HepG2 (cell line): Measurements from ENCODE around the gene JAZF1. TPM values are rescaled to one million over a fixed set of nuclear protein-coding genes. Genes with fewer than 3 reads are reported as not detected.

Source experiments
- ATAC-seq: fragments of 200-7000 bp; cut with Tn5 transposase; 3 replicates; pipeline ENCODE4 v1.9.1; 2020; ENCODE audit warnings: mild to moderate bottlenecking, moderate library complexity
- BruUV-seq: library from RNA; stranded (reverse); fragments of 400-500 nt; replicated peaks from 2 replicates; lab custom pipeline; 2021; lab: Mats Ljungman, UMichigan
- CTCF ChIA-PET: fragments of 300-600 bp; formaldehyde crosslinking; extraction: SDS; loops from one replicate; lab custom pipeline; 2021; ENCODE audit warnings: low total read pairs, inconsistent platforms, low intra/inter-chr PET ratio; lab: Yijun Ruan, JAX
- POLR2A ChIA-PET: fragments of 350-600 bp; sonication (Branson Sonifier 250); formaldehyde crosslinking; loops from one replicate; lab custom pipeline; 2020; ENCODE audit warnings: antibody characterized with exemption, inconsistent platforms; lab: Yijun Ruan, JAX
- DNase-seq: peaks from one replicate; pipeline ENCODE4 v3.0.0-alpha.2; 2015; ENCODE audit warnings: low spot score
- FAIRE-seq: peaks from 3 replicates; lab custom pipeline; 2011; peaks lifted over from hg19 to GRCh38; lab: Jason Lieb, UNC
- H2AFZ ChIP-seq: one replicate; pipeline ENCODE4 v1.6.1; 2011; ENCODE audit warnings: low read length, inconsistent platforms
- H3K27ac ChIP-seq: fragments of 300-600 bp; 3 replicates; pipeline ENCODE4 v1.8.0; 2011; ENCODE audit warnings: mixed run types, mild to moderate bottlenecking, mixed read lengths, low read length, inconsistent platforms; ENCODE audit not compliant: insufficient read depth; ENCODE audit errors: extremely low read length
- H3K27me3 ChIP-seq, 2 experiments: fragments of 200-600 bp in 1 of 2; 2 replicates in 1 of 2; 3 replicates in 1 of 2; pipeline versions ENCODE4 v1.6.0 to v1.8.0; 2011; ENCODE audit warnings: low read length in 2 of 2, mild to moderate bottlenecking in 2 of 2, moderate library complexity in 2 of 2, inconsistent platforms in 1 of 2; ENCODE audit not compliant: insufficient read depth in 2 of 2, control insufficient read depth in 1 of 2
- H3K36me3 ChIP-seq, 2 experiments: fragments of 200-600 bp in 1 of 2; replicated peaks in 1 of 2; 2 replicates in 1 of 2; 3 replicates in 1 of 2; pipeline versions ENCODE4 v1.5.1 to v1.8.0; 2011; ENCODE audit warnings: low read length in 2 of 2, inconsistent platforms in 1 of 2; ENCODE audit not compliant: insufficient read depth in 2 of 2, control insufficient read depth in 1 of 2
- H3K4me1 ChIP-seq: 2 replicates; pipeline ENCODE4 v1.5.1; 2012; ENCODE audit warnings: low read length, inconsistent platforms; ENCODE audit not compliant: insufficient read depth
- H3K4me2 ChIP-seq: 2 replicates; pipeline ENCODE4 v1.6.0; 2011; ENCODE audit warnings: low read depth, low read length, inconsistent platforms
- H3K4me3 ChIP-seq, 3 experiments: fragments of 200-600 bp in 1 of 3; sonication (generic), shearing (Covaris generic) in 1 of 3; replicated peaks in 1 of 3; 2 replicates each; pipeline ENCODE4 v1.5.1; 2011 to 2016; ENCODE audit warnings: low read length in 3 of 3, inconsistent platforms in 2 of 3, low read depth in 2 of 3, mild to moderate bottlenecking in 2 of 3, control low read depth in 1 of 3, mixed read lengths in 1 of 3; ENCODE audit not compliant: insufficient read depth in 1 of 3
- H3K79me2 ChIP-seq: one replicate; pipeline ENCODE4 v1.6.1; 2011; ENCODE audit warnings: low read length, inconsistent platforms; ENCODE audit not compliant: insufficient read depth
- H3K9ac ChIP-seq: 2 replicates; pipeline ENCODE4 v1.6.0; 2011; ENCODE audit warnings: mild to moderate bottlenecking, low read depth, low read length, inconsistent platforms; ENCODE audit not compliant: insufficient read depth
- H3K9me3 ChIP-seq: 2 replicates; pipeline ENCODE4 v1.5.1; 2012; ENCODE audit warnings: mild to moderate bottlenecking, low read length
- H4K20me1 ChIP-seq: 2 replicates; pipeline ENCODE4 v1.6.0; 2011; ENCODE audit warnings: inconsistent platforms, mild to moderate bottlenecking, low read length, moderate library complexity; ENCODE audit not compliant: insufficient read depth
- ELF4 ChIP-seq: sonication (generic); formaldehyde crosslinking; IDR thresholded peaks from 2 replicates; pipeline ENCODE4 v1.5.0; 2020; ENCODE audit warnings: missing genetic modification reagents, mild to moderate bottlenecking, moderate library complexity, borderline replicate concordance
- FOXM1 ChIP-seq: sonication (generic); formaldehyde crosslinking; IDR thresholded peaks from 2 replicates; pipeline ENCODE4 v1.5.0; 2020; ENCODE audit warnings: missing genetic modification reagents
- HNF4G ChIP-seq, 2 experiments: sonication (generic) in 1 of 2; formaldehyde crosslinking in 1 of 2; IDR thresholded peaks; 2 replicates each; pipeline versions ENCODE4 v1.4.0 to v1.6.1; 2011 to 2020; ENCODE audit warnings: borderline replicate concordance in 2 of 2, low read depth in 2 of 2, mild to moderate bottlenecking in 2 of 2, low read length in 1 of 2, missing genetic modification reagents in 1 of 2, moderate library complexity in 1 of 2
- HOXA7 ChIP-seq: sonication (generic); formaldehyde crosslinking; IDR thresholded peaks from 2 replicates; pipeline ENCODE4 v1.8.1; 2022; ENCODE audit warnings: mild to moderate bottlenecking, missing genetic modification reagents, moderate library complexity
- NRL ChIP-seq: sonication (generic); formaldehyde crosslinking; IDR thresholded peaks from 2 replicates; pipeline ENCODE4 v1.5.0; 2020; ENCODE audit warnings: missing genetic modification reagents, mild to moderate bottlenecking, moderate library complexity, borderline replicate concordance
- SRSF4 ChIP-seq: fragments of 200-400 bp; formaldehyde crosslinking; IDR thresholded peaks from one replicate; pipeline ENCODE4 v1.6.1; 2018; ENCODE audit warnings: mild to moderate bottlenecking, low read depth, low read length, moderate library complexity; ENCODE audit not compliant: poor library complexity, severe bottlenecking
- ZNF367 ChIP-seq: sonication (generic); formaldehyde crosslinking; IDR thresholded peaks from 2 replicates; pipeline ENCODE4 v1.4.0; 2020; ENCODE audit warnings: missing genetic modification reagents, borderline replicate concordance
- ZNF569 ChIP-seq: sonication (generic); formaldehyde crosslinking; IDR thresholded peaks from 2 replicates; pipeline ENCODE4 v1.5.0; 2020; ENCODE audit warnings: mild to moderate bottlenecking, missing genetic modification reagents, moderate library complexity, borderline replicate concordance
- ZNF841 ChIP-seq: sonication (generic); formaldehyde crosslinking; IDR thresholded peaks from 2 replicates; pipeline ENCODE4 v1.8.1; 2023; ENCODE audit warnings: missing genetic modification reagents, borderline replicate concordance
- ZSCAN31 ChIP-seq: sonication (generic); formaldehyde crosslinking; IDR thresholded peaks from 2 replicates; pipeline ENCODE4 v1.5.0; 2020; ENCODE audit warnings: low read depth, mild to moderate bottlenecking, missing genetic modification reagents
- WGBS: methylation state at CpG from one replicate; pipeline ENCODE4 v1.1.6; 2017; ENCODE audit warnings: low lambda C conversion rate; 5-methylcytosine and 5-hydroxymethylcytosine counted together
- in situ Hi-C: cut with HindIII; loops from 2 replicates; pipeline ENCODE4 v1.10.0; 2017; ENCODE audit warnings: low pct_unique_long_range_greater_than_20kb; ENCODE audit not compliant: extremely low pct_ligation_motif_present
- intact Hi-C: fragments of 100-400 bp; cut with micrococcal nuclease; formaldehyde crosslinking; loops from one replicate; pipeline ENCODE4 v1.10.0; 2022; ENCODE audit not compliant: unreplicated experiment
- polyA plus RNA-seq, 8 experiments: library from polyadenylated mRNA; depleted of rRNA in 3 of 8; stranded (reverse) in 7 of 8; unstranded in 1 of 8; fragments of >200 nt; fragmentation: Illumina TruSeq in 4 of 8; extraction: Trizol in 4 of 8; gene quantifications; 2 replicates each; pipeline versions ENCODE4 v1.2.1 to v1.2.3, GENCODE V29; 2011 to 2016; ENCODE audit warnings: low read depth in 4 of 8, missing spikeins in 1 of 8, mixed read lengths in 1 of 8; ENCODE audit not compliant: insufficient read depth in 1 of 8
- total RNA-seq, 5 experiments: library from RNA; depleted of rRNA; stranded (reverse); fragments of >200 nt; fragmentation: Illumina TruSeq; extraction: Trizol; gene quantifications; 2 replicates each; pipeline ENCODE4 v1.2.3, GENCODE V29; 2016; ENCODE audit warnings: low read depth in 1 of 5
- TF ChIP-seq, protein P1 (sequence below): sonication (generic); formaldehyde crosslinking; IDR thresholded peaks from 2 replicates; pipeline ENCODE4 v1.5.0; 2020; ENCODE audit warnings: missing genetic modification reagents
- TF ChIP-seq, protein P2 (sequence below): sonication (generic); formaldehyde crosslinking; IDR thresholded peaks from 2 replicates; pipeline ENCODE4 v1.5.0; 2020; ENCODE audit warnings: missing genetic modification reagents

Gene JAZF1
- total and polyA plus RNA-seq, 2 of the 13 experiments (the other 11 are each of a cell fraction or from before 2014, with no cell fraction given), result not detected

- DNase-seq (no peak), FAIRE-seq (no peak), ATAC-seq (no peak)
- Histone ChIP-seq H3K9me3 (no peaks in the 10 kb centered on the region), H2AFZ (no peak overlapping the region), H3K27me3 (peaks cover 0 to 3% of the 10 kb centered on the region in 2 experiments; a peak in 1 of 5 replicates), H3K4me1 (no peaks in the 10 kb centered on the region), H3K36me3 (no peaks in the 10 kb centered on the region), H4K20me1 (no peaks in the 10 kb centered on the region), H3K79me2 (no peaks in the 10 kb centered on the region), H3K9ac (no peak overlapping the region), H3K4me2 (no peak overlapping the region), H3K27ac (no peak overlapping the region), H3K4me3 (no peak overlapping the region)
- intact Hi-C loops, result no loop called here
- ChIA-PET CTCF (no interaction called here), POLR2A (no interaction called here)
- in situ Hi-C loops, result no loop called here
- no TSS peak for BruUV-seq
- WGBS, result 13% methylated on average over 5 of the region's 5 CpGs
- no peak for TF ChIP-seq ZNF367 (CRISPR knock-in tag)
- TF ChIP-seq ZNF841, result no peak
- TF ChIP-seq FOXM1 (CRISPR knock-in tag), result no peak
- TF ChIP-seq HNF4G (IDR thresholded peaks at IDR 0.05; ENCODE audit: borderline replicate concordance, low read depth, low read length), result no peak
- TF ChIP-seq HNF4G (CRISPR knock-in tag; IDR thresholded peaks at IDR 0.05; ENCODE audit: borderline replicate concordance, low read depth), result no peak
- TF ChIP-seq HOXA7 (CRISPR knock-in tag), result no peak
- TF ChIP-seq NRL (CRISPR knock-in tag), result no peak
- TF ChIP-seq ELF4 (CRISPR knock-in tag), result no peak
- TF ChIP-seq ZSCAN31, result no peak
- TF ChIP-seq, protein P1, sequence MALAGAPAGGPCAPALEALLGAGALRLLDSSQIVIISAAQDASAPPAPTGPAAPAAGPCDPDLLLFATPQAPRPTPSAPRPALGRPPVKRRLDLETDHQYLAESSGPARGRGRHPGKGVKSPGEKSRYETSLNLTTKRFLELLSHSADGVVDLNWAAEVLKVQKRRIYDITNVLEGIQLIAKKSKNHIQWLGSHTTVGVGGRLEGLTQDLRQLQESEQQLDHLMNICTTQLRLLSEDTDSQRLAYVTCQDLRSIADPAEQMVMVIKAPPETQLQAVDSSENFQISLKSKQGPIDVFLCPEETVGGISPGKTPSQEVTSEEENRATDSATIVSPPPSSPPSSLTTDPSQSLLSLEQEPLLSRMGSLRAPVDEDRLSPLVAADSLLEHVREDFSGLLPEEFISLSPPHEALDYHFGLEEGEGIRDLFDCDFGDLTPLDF (CRISPR knock-in tag), result no peak
- TF ChIP-seq, protein P2, sequence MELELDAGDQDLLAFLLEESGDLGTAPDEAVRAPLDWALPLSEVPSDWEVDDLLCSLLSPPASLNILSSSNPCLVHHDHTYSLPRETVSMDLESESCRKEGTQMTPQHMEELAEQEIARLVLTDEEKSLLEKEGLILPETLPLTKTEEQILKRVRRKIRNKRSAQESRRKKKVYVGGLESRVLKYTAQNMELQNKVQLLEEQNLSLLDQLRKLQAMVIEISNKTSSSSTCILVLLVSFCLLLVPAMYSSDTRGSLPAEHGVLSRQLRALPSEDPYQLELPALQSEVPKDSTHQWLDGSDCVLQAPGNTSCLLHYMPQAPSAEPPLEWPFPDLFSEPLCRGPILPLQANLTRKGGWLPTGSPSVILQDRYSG, result no peak
- no peak for TF ChIP-seq ZNF569 (CRISPR knock-in tag)
- no peak for TF ChIP-seq SRSF4
These were observed 138.9 kb downstream of the JAZF1 start for GRCh38 chr7:28041508-28042314.
